HepG2 (cell line): ENCODE measurements around the gene THRSP. TPM values are rescaled to one million over a fixed set of nuclear protein-coding genes. Genes with fewer than 3 reads are reported as not detected.

Source experiments
- ESRRA ChIP-seq: sonication (generic); formaldehyde crosslinking; IDR thresholded peaks from 2 replicates; pipeline ENCODE4 v1.5.1; 2020; ENCODE audit warnings: mild to moderate bottlenecking, low read depth, missing genetic modification reagents
- FOSL1 ChIP-seq: sonication (generic); formaldehyde crosslinking; IDR thresholded peaks from 2 replicates; pipeline ENCODE4 v1.9.0; 2021; ENCODE audit warnings: missing genetic modification reagents, borderline replicate concordance
- FOXA1 ChIP-seq, 2 experiments: fragments of 450-650 bp in 1 of 2; sonication (generic) in 1 of 2; formaldehyde crosslinking in 1 of 2; IDR thresholded peaks; 2 replicates each; pipeline versions ENCODE4 v1.4.0 to v1.6.1; 2016 to 2020; ENCODE audit warnings: missing genetic modification reagents in 1 of 2
- HNF4A ChIP-seq: sonication (generic); formaldehyde crosslinking; IDR thresholded peaks from 2 replicates; pipeline ENCODE4 v1.4.0; 2020; ENCODE audit warnings: missing genetic modification reagents
- KDM1A ChIP-seq: IDR thresholded peaks from 2 replicates; pipeline ENCODE4 v1.6.1; 2016; ENCODE audit warnings: missing compliant biosample characterization
- LCORL ChIP-seq, 2 experiments: fragments of 450-650 bp in 1 of 2; sonication (generic) in 1 of 2; formaldehyde crosslinking in 1 of 2; IDR thresholded peaks; 2 replicates each; pipeline versions ENCODE4 v1.5.0 to v1.6.1; 2017 to 2020; ENCODE audit warnings: antibody characterized with exemption in 1 of 2, missing genetic modification reagents in 1 of 2
- MBD4 ChIP-seq: IDR thresholded peaks from 2 replicates; pipeline ENCODE4 v1.6.1; 2012; ENCODE audit warnings: low read length, inconsistent platforms, borderline replicate concordance
- RARA ChIP-seq: IDR thresholded peaks from 2 replicates; pipeline ENCODE4 v1.6.1; 2016; ENCODE audit warnings: missing genetic modification reagents, missing compliant biosample characterization
- REL ChIP-seq: sonication (generic); formaldehyde crosslinking; conservative IDR thresholded peaks from 2 replicates; pipeline ENCODE4 v1.8.0; 2022; ENCODE audit warnings: mild to moderate bottlenecking, missing genetic modification reagents, moderate library complexity
- SNAPC4 ChIP-seq: sonication (generic); formaldehyde crosslinking; IDR thresholded peaks from 2 replicates; pipeline ENCODE4 v1.4.0; 2020; ENCODE audit warnings: mild to moderate bottlenecking, missing genetic modification reagents
- TBX3 ChIP-seq: fragments of 450-650 bp; IDR thresholded peaks from 2 replicates; pipeline ENCODE4 v1.6.1; 2017; ENCODE audit warnings: antibody characterized with exemption, mild to moderate bottlenecking, inconsistent platforms, borderline replicate concordance
- ZNF33A ChIP-seq: sonication (generic); formaldehyde crosslinking; IDR thresholded peaks from 2 replicates; pipeline ENCODE4 v1.5.1; 2020; ENCODE audit warnings: missing genetic modification reagents, mild to moderate bottlenecking, moderate library complexity, borderline replicate concordance
- ZNF775 ChIP-seq: sonication (generic); formaldehyde crosslinking; IDR thresholded peaks from 2 replicates; pipeline ENCODE4 v1.4.0; 2020; ENCODE audit warnings: missing genetic modification reagents, mild to moderate bottlenecking, moderate library complexity, borderline replicate concordance
- polyA plus RNA-seq, 8 experiments: library from polyadenylated mRNA; depleted of rRNA in 3 of 8; stranded (reverse) in 7 of 8; unstranded in 1 of 8; fragments of >200 nt; fragmentation: Illumina TruSeq in 4 of 8; extraction: Trizol in 4 of 8; gene quantifications; 2 replicates each; pipeline versions ENCODE4 v1.2.1 to v1.2.3, GENCODE V29; 2011 to 2016; ENCODE audit warnings: low read depth in 4 of 8, missing spikeins in 1 of 8, mixed read lengths in 1 of 8; ENCODE audit not compliant: insufficient read depth in 1 of 8
- total RNA-seq, 5 experiments: library from RNA; depleted of rRNA; stranded (reverse); fragments of >200 nt; fragmentation: Illumina TruSeq; extraction: Trizol; gene quantifications; 2 replicates each; pipeline ENCODE4 v1.2.3, GENCODE V29; 2016; ENCODE audit warnings: low read depth in 1 of 5
- TF ChIP-seq, protein P1 (sequence below): sonication (generic); formaldehyde crosslinking; IDR thresholded peaks from 2 replicates; pipeline ENCODE4 v1.4.0; 2020; ENCODE audit warnings: mild to moderate bottlenecking, missing genetic modification reagents
- TF ChIP-seq, protein P2 (sequence below): IDR thresholded peaks from 2 replicates; pipeline ENCODE4 v1.6.1; 2018; ENCODE audit warnings: missing genetic modification reagents, mild to moderate bottlenecking, missing compliant biosample characterization

Gene THRSP
- total and polyA plus RNA-seq, 2 of the 13 experiments (the other 11 are each of a cell fraction or from before 2014, with no cell fraction given), result 0.13 to 0.58 TPM

DNA sequence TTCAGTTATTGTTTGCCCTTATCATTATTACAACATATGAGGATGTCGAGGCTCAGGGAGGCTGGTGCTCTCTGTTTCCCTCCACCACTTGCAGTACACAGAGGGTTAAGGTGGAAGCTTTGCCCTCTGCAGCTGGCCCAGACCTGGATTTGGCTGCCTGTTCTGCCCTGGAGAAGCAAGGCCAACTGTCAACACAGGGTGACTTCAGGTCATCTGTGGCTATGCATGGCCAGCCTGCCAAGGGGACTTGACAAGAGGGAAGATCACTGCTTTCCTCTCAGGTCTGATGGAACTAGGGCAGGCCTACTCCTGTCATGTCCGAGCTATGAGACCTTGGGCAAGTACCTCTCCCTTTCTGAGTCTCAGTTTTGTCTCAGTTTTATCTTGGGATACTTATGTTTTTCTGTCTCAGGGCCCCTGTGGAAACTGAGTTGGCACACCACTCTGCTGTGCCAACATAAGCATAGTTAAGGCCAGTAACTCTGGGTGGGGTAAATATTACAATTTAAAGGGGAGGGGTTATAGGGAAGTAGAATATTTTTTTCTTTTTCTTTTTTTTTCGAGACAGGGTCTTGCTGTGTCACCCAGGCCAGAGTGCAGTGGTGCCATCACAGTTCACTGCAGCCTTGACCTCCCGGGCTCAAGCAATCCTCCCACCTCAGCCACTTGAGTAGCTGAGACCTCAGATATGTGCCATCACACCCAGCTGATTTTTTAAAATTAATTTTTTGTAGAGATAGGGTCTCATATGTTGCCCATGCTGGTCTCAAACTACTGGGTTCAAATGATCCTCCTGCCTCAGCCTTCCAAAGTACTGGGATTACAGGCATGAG, 2.4 kb upstream of the THRSP start (continued):
- TF ChIP-seq, protein P1, sequence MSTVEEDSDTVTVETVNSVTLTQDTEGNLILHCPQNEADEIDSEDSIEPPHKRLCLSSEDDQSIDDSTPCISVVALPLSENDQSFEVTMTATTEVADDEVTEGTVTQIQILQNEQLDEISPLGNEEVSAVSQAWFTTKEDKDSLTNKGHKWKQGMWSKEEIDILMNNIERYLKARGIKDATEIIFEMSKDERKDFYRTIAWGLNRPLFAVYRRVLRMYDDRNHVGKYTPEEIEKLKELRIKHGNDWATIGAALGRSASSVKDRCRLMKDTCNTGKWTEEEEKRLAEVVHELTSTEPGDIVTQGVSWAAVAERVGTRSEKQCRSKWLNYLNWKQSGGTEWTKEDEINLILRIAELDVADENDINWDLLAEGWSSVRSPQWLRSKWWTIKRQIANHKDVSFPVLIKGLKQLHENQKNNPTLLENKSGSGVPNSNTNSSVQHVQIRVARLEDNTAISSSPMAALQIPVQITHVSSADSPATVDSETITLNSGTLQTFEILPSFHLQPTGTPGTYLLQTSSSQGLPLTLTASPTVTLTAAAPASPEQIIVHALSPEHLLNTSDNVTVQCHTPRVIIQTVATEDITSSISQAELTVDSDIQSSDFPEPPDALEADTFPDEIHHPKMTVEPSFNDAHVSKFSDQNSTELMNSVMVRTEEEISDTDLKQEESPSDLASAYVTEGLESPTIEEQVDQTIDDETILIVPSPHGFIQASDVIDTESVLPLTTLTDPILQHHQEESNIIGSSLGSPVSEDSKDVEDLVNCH (CRISPR knock-in tag), result no peak
- no peak for TF ChIP-seq SNAPC4
- TF ChIP-seq ZNF775 (CRISPR knock-in tag), result no peak
- TF ChIP-seq FOXA1 (IDR thresholded peaks at IDR 0.05), result no peak
- TF ChIP-seq FOXA1 (CRISPR knock-in tag; IDR thresholded peaks at IDR 0.05), result peak; percentile 83
- TF ChIP-seq REL (CRISPR knock-in tag), result no peak
- no peak for TF ChIP-seq FOSL1 (CRISPR knock-in tag)
- no peak for TF ChIP-seq TBX3
- no peak for TF ChIP-seq ESRRA (CRISPR knock-in tag)
- TF ChIP-seq LCORL (IDR thresholded peaks at IDR 0.05), result no peak
- TF ChIP-seq LCORL (CRISPR knock-in tag; IDR thresholded peaks at IDR 0.05), result peak; percentile 51; the same call in 1 of the 2 replicates
- no peak for TF ChIP-seq ZNF33A (CRISPR knock-in tag)
- TF ChIP-seq HNF4A (CRISPR knock-in tag), result peak; percentile 67
- TF ChIP-seq, protein P2, sequence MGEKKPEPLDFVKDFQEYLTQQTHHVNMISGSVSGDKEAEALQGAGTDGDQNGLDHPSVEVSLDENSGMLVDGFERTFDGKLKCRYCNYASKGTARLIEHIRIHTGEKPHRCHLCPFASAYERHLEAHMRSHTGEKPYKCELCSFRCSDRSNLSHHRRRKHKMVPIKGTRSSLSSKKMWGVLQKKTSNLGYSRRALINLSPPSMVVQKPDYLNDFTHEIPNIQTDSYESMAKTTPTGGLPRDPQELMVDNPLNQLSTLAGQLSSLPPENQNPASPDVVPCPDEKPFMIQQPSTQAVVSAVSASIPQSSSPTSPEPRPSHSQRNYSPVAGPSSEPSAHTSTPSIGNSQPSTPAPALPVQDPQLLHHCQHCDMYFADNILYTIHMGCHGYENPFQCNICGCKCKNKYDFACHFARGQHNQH, result no peak
- peak; percentile 84 for TF ChIP-seq RARA
- no peak for TF ChIP-seq KDM1A
- TF ChIP-seq MBD4, result no peak
